Measurements from ENCODE around the gene DHRSX.

- no peak for TF ChIP-seq POLR2A (IDR thresholded peaks at IDR 0.05)
- TF ChIP-seq CTCF (IDR thresholded peaks at IDR 0.05), result no peak
Measured at GRCh38 chrX:2495595-2495994, 5.2 kb downstream of the DHRSX start.

All from thyroid gland (tissue), 4 donors.